NB4 (cell line): ENCODE data around the gene TMUB1.
A peak's percentile ranks its signal among the peaks of the same experiment; 100 is the strongest.

ENCODE experiments used
- DNase-seq: peaks from one replicate; pipeline ENCODE4 v3.0.0; 2010; ENCODE audit warnings: low read depth
- H3K4me3 ChIP-seq: one replicate; pipeline ENCODE4 v1.5.1; 2011; ENCODE audit warnings: mild to moderate bottlenecking, low read depth, low read length, moderate library complexity
- MYC ChIP-seq: IDR thresholded peaks from 2 replicates; pipeline ENCODE4 v1.6.1; 2011; ENCODE audit warnings: low read depth, low read length
- POLR2A ChIP-seq: IDR thresholded peaks from 2 replicates; pipeline ENCODE4 v1.6.1; 2011; ENCODE audit warnings: mild to moderate bottlenecking; ENCODE audit not compliant: insufficient read length; ENCODE audit errors: extremely low read depth
- TF ChIP-seq, protein P1 (sequence below): IDR thresholded peaks from one replicate; pipeline ENCODE4 v1.5.1; 2012; ENCODE audit warnings: low read depth, low read length
- TF ChIP-seq, protein P2 (sequence below): IDR thresholded peaks from 2 replicates; pipeline ENCODE4 v1.6.1; 2011; ENCODE audit warnings: low read depth, low read length

TMUB1 gene

GRCh38 chr7:151124899-151125399, 41.7 kb upstream of the TMUB1 start:
- DNase-seq, result no peak
- TF ChIP-seq, protein P1, sequence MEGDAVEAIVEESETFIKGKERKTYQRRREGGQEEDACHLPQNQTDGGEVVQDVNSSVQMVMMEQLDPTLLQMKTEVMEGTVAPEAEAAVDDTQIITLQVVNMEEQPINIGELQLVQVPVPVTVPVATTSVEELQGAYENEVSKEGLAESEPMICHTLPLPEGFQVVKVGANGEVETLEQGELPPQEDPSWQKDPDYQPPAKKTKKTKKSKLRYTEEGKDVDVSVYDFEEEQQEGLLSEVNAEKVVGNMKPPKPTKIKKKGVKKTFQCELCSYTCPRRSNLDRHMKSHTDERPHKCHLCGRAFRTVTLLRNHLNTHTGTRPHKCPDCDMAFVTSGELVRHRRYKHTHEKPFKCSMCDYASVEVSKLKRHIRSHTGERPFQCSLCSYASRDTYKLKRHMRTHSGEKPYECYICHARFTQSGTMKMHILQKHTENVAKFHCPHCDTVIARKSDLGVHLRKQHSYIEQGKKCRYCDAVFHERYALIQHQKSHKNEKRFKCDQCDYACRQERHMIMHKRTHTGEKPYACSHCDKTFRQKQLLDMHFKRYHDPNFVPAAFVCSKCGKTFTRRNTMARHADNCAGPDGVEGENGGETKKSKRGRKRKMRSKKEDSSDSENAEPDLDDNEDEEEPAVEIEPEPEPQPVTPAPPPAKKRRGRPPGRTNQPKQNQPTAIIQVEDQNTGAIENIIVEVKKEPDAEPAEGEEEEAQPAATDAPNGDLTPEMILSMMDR, result no peak
- TF ChIP-seq MYC, result no peak
- TF ChIP-seq, protein P2, sequence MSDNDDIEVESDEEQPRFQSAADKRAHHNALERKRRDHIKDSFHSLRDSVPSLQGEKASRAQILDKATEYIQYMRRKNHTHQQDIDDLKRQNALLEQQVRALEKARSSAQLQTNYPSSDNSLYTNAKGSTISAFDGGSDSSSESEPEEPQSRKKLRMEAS, result no peak
- TF ChIP-seq POLR2A, result no peak
- no peak overlapping the region for H3K4me3 ChIP-seq

DNA sequence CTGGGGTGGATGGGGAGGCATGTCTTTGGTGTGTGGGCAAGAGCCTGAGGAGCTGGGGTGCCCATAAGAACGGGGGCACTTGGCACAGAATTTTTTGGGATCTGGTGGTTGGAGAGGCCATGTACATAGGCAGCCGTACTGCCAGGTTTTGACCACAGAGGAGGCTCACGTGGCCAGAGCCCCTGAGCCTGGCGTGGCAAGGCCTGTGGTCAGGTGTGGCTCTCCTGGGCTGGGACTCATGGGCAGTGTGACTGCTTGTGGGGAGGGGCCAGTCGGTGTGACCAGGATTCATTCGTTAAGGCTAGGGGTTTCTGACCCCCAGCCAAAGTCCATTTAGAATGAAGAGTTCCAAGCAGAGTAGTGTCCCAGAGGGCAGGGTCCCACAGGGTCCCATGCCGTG, 41.2 kb upstream of the TMUB1 start:
- H3K4me3 ChIP-seq, result no peak overlapping the region
- no peak for DNase-seq
- TF ChIP-seq MYC, result no peak

GRCh38 chr7:151123822-151124464, 40.6 kb upstream of the TMUB1 start:
- TF ChIP-seq, protein P2, result peak; percentile 75
- TF ChIP-seq, protein P1, result peak; percentile 100
- peak; percentile 80; the same call in 1 of the 2 replicates for TF ChIP-seq MYC
- no peak for TF ChIP-seq POLR2A
- no peak overlapping the region for H3K4me3 ChIP-seq
- peak; percentile 85 for DNase-seq

- no peak overlapping the region for H3K4me3 ChIP-seq
- TF ChIP-seq MYC (no peak), POLR2A (no peak)
- TF ChIP-seq, protein P1, result no peak
- no peak for DNase-seq
Measured at GRCh38 chr7:151123158-151123821, 40.0 kb upstream of the TMUB1 start.

- TF ChIP-seq POLR2A (no peak), MYC (no peak)
- TF ChIP-seq, protein P1, result no peak
- TF ChIP-seq, protein P2, result no peak
- H3K4me3 ChIP-seq, result no peak overlapping the region
- no peak for DNase-seq
Measured at GRCh38 chr7:151122796-151123157, 39.5 kb upstream of the TMUB1 start.

DNA sequence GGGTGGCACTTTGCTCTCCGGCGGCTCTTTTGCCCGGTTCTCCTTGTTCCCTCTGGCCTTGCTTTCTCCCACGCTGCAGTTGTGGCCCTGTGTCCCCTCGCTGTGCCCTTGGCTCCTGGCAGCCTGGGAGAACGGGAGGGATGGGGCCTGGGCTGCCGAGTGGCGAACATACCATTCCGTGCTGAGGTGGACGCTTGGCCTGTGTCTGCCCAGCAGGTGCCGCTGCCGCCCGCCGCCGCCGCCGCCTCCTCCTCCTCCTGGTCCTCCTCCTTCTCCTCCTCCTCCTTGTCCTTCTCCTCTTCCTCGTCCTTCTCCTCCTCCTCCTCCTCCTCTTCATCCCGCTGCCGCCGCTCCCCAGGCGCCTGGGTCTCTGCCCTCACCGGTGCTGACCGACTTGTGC, 39.0 kb upstream of the TMUB1 start:
- no peak overlapping the region for H3K4me3 ChIP-seq
- TF ChIP-seq, protein P1, result no peak
- TF ChIP-seq, protein P2, result no peak
- TF ChIP-seq MYC (no peak), POLR2A (no peak)
- no peak for DNase-seq
